Inflammatory macrophage treated with lipopolysaccharide for 4 hours (primary cell): ENCODE measurements around the gene HERC5.

Source experiments
- DNase-seq: peaks from one replicate; pipeline ENCODE4 v3.0.0-alpha.2; 2020

Gene HERC5

GRCh38 chr4:88523325-88524129 is 66.6 kb downstream of the HERC5 start, which contains the start of gene PYURF:
Gene PYURF (minus strand): TSS chr4:88523776. CDS start chr4:88523700, 76 bp downstream.
- peak; percentile 96 for DNase-seq

DNA sequence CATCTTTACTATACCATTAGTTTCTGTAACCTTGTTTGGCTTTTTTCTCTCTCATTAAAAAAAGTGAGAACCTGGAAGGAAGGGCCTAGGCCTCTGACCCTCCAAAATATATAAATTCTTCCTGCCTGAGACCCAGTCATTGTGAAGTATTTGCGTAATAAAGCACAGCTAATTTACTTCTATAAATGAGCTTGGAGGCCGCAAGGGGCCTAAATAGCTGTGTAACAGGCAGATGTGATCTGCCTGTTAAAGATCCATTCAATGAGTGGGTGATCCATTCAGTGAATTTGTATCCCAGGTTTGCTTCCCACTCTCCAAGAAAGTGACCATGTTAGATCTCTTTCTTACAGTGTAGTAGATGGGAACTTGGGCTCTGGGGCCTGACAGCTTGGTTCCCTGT is 67.3 kb downstream of the HERC5 start:
- no peak for DNase-seq

DNA sequence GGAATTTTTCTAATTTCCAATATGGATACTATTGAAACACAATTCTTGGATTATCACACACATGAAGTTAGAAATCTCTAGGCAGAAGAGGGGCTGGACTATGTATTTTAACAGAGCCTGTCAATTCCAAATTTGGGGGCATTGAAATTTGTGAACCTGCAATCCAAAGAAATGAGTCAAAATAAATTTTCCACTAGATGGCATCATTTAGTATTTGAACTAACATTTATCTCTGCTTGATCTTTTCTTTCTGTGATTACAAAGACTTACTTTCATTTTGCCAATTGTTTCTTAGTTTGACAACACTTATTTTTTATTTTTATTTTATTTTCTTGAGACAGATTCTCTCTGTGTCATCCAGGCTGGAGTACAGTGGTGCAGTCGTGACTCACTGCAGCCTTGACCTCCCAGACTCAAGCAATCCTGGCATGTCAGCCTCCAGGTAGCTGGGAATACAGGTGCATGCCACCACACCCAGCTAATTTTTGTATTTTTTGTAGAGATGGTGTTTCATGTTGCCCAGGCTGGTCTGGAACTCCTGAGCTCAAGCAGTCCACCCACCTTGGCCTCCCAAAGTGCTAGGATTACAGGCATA is 69.4 kb downstream of the HERC5 start:
- peak; percentile 10 for DNase-seq

- no peak for DNase-seq
These were observed 70.9 kb downstream of the HERC5 start for GRCh38 chr4:88527787-88528186.

GRCh38 chr4:88528861-88529260 is 71.9 kb downstream of the HERC5 start:
- no peak for DNase-seq

GRCh38 chr4:88531549-88531948 is 74.6 kb downstream of the HERC5 start:
- DNase-seq: no peak

DNA sequence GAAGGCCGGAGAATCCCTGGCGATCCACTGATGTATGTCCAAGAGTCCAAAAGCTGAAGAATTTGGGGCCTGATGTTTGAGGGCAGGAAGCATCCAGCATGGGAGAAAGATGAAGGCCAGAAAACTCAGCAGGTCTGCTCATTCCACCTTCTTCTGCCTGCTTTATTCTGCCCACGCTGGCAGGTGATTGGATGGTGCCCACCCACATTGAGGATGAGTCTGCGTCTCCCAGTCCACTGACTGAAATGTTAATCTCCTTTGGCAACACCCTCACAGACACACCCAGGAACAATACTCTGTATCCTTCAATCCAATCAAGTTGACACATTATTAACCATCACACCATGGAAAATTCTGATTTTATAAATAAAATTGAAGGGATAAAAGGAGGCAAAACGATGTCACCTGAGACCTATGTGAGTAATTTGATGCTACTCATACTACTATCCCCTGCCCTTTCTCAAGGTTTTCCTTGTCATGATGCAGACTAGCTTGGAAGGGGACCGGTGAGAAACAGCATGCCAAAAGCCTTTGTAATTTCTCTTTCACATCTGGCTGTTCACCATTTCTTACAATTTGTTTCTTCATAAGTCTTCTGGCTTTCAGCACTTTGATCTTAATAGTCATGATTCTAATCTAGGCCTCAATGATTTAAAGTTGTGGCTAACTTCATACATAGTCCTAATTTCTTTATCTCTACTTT is 76.3 kb downstream of the HERC5 start:
- DNase-seq: no peak

DNA sequence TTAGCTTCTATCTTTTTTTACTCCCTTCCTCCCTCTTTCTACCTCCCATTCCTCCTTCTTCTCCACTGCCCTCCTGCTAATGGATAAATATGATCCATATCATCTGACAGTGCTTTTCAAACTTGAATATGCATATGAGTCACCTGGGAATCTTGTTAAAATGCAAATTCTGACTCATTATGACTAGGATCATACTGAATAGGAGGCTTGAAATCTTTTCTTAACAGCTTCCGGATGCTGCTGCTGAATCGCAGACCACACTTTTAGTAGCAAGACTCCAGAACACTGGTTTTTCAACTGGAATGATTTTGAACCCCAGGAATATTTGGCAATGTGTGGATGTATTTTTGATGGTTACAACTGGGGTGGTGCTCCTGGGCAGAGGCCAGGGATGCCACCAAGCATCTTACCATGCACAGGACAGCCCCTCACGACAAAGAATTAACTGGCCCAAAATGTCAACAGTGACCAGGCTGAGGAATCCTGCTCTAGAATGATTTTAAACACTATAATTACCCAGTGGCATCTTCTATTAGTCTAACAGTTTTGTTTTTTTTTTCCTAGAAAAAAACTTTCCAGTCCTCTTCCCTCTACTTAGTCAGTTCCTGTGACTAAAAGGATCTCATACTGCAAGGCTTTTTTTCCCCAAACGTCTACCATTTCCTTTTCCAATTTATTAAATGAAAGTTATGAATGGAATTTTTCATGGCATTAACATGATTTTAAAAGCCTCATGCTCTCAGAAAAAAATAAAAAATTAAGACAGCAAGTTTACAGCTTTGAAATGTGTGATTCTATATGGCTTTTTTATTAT is 77.2 kb downstream of the HERC5 start:
- no peak for DNase-seq

DNA sequence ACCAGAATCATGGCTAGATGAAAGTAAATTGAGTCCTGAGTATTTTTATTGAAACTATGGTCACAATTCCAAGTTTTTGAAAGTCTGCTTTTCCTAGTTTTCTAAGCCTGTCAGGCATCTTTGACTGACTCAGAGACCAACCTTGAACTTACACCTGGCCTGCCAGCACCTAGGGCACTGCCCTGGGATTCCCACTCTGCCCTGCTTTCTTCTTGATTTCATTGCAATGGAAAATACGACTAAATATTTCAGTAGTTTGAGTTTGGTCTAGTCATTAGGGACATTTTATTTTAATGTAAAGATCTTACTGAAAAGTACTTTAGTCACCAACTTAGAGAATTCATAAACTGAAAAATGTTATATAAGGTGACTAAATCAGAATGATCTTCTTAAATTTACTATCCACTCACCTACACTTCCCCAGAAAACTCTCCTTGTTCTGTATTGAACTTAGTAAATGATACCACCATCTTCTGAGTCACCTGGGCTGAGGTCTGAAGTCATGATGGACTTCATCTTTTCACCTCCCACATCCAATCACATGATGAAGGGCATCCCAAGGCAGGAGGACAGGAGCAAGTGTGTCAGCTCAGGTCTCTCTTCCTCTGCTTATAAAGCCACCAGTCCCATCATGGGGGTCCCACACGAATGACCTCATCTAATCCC is 78.3 kb downstream of the HERC5 start:
- no peak for DNase-seq

- no peak for DNase-seq
These were observed 80.8 kb downstream of the HERC5 start for GRCh38 chr4:88537709-88538108.

DNA sequence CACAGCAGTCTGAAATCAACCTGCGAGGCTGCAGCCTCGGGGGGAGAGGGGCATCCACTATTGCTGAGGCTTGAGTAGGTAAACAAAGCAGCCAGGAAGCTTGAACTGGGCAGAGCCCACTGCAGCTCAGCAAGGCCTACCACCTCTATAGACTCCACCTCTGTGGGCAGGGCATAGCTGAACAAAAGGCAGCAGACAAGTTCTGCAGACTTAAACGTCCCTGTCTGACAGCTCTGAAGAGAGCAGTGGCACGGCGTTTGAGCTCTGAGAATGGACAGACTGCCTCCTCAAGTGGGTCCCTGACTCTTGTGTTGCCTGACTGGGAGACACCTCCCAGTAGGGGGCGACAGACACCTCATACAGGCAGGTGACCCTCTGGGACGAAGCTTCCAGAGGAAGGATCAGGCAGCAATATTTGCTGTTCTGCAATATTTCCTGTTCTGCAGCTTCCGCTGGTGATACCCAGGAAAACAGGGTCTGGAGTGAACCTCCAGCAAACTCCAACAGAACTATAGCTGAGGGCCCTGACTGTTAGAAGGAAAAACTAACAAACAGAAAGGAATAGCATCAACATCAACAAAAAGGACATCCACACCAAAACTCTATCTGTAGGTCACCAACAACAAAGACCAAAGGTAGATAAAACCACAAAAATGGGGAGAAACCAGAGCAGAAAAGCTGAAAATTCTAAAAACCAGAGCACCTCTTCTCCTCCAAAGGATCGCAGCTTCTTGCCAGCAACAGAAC is 82.6 kb downstream of the HERC5 start:
- DNase-seq: peak; percentile 51

DNA sequence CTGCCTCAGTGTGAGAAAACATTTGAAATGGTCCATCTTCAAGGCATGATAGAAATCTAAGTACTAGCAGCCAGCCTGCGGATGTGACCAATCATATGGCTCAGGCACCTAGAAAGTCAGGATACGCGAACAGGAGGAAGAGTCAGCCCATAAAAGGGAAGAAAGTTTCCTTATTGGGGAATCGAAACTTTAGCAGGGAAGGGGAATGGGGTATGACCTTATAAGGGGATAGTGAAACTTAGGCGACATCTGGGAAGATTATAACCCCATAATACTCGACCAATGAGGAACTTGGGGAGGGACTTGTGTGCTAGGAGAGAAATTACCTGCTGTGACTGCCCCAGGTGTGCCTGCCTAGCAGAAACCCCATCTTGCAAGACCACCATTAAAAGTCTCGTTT is 92.9 kb downstream of the HERC5 start:
- peak; percentile 27 for DNase-seq
